A673 (cell line): Measurements from ENCODE around the gene TPP1. TPM values are rescaled to one million over a fixed set of nuclear protein-coding genes. Genes with fewer than 3 reads are reported as not detected.

Source experiments
- BruUV-seq: library from RNA; stranded (reverse); fragments of 400-500 nt; replicated peaks from 2 replicates; lab custom pipeline; 2021; lab: Mats Ljungman, UMichigan
- CTCF ChIA-PET: fragments of 300-600 bp; sonication (Branson Sonifier 250); formaldehyde crosslinking; loops from one replicate; lab custom pipeline; 2022; ENCODE audit warnings: antibody characterized with exemption; lab: Charles Lee
- POLR2A ChIA-PET: fragments of 300-600 bp; sonication (Branson Sonifier 250); formaldehyde crosslinking; loops from one replicate; lab custom pipeline; 2022; ENCODE audit warnings: antibody characterized with exemption; ENCODE audit not compliant: low non-redundant PET; lab: Charles Lee
- DNase-seq: peaks from one replicate; pipeline ENCODE4 v3.0.0-alpha.2; 2015; ENCODE audit warnings: low spot score
- H3K27ac ChIP-seq: fragments of 200-600 bp; sonication (generic); 2 replicates; pipeline ENCODE4 v1.5.1; 2016; ENCODE audit warnings: mixed run types, low read depth, mild to moderate bottlenecking, mixed read lengths, antibody characterized with exemption, low read length; ENCODE audit not compliant: poor library complexity, severe bottlenecking
- H3K27me3 ChIP-seq: fragments of 200-600 bp; sonication (generic); replicated peaks from 2 replicates; pipeline ENCODE4 v1.6.1; 2017; ENCODE audit warnings: mixed run types, low read depth, mild to moderate bottlenecking, mixed read lengths, antibody characterized with exemption, low read length; ENCODE audit not compliant: insufficient read depth, poor library complexity
- H3K36me3 ChIP-seq: fragments of 200-600 bp; sonication (generic); 2 replicates; pipeline ENCODE4 v1.6.1; 2016; ENCODE audit warnings: mixed run types, mild to moderate bottlenecking, mixed read lengths, antibody characterized with exemption, low read length; ENCODE audit not compliant: insufficient read depth, poor library complexity, severe bottlenecking
- H3K4me1 ChIP-seq: fragments of 200-600 bp; sonication (generic); 2 replicates; pipeline ENCODE4 v1.6.1; 2017; ENCODE audit warnings: mixed run types, mild to moderate bottlenecking, mixed read lengths, antibody characterized with exemption, low read length; ENCODE audit not compliant: insufficient read depth, poor library complexity, severe bottlenecking
- H3K4me3 ChIP-seq: fragments of 200-600 bp; sonication (generic); 2 replicates; pipeline ENCODE4 v1.5.1; 2016; ENCODE audit warnings: low read depth, mixed run types, mild to moderate bottlenecking, mixed read lengths, low read length; ENCODE audit not compliant: poor library complexity, severe bottlenecking
- H3K9me3 ChIP-seq: fragments of 200-600 bp; sonication (generic); 2 replicates; pipeline ENCODE4 v1.6.1; 2016; ENCODE audit warnings: mixed run types, low read depth, mild to moderate bottlenecking, mixed read lengths, antibody characterized with exemption, low read length; ENCODE audit not compliant: poor library complexity, severe bottlenecking
- CTCF ChIP-seq: fragments of 300-800, 200-600 bp; sonication (generic); conservative IDR thresholded peaks from 2 replicates; pipeline ENCODE4 v1.5.1; 2017; ENCODE audit warnings: low read depth, mild to moderate bottlenecking, antibody characterized with exemption, low read length, moderate library complexity, mixed read lengths
- EZH2 ChIP-seq: fragments of 200-600 bp; sonication (generic); IDR thresholded peaks from 2 replicates; pipeline ENCODE4 v1.6.1; 2017; ENCODE audit warnings: borderline replicate concordance, low read depth, mild to moderate bottlenecking, mixed read lengths, antibody characterized with exemption, low read length; ENCODE audit not compliant: poor library complexity, severe bottlenecking
- intact Hi-C: fragments of 100-400 bp; cut with micrococcal nuclease; formaldehyde crosslinking; loops from one replicate; pipeline ENCODE4 v1.10.0; 2022; ENCODE audit not compliant: unreplicated experiment
- total RNA-seq: library from RNA; stranded (reverse); gene quantifications from 2 replicates; pipeline ENCODE4 v1.2.3, GENCODE V29; 2021

Gene TPP1
- total RNA-seq, 1 experiment from 2014 or later = 53.0 TPM

GRCh38 chr11:6632116-6633073 lies 13.2 kb upstream of the TPP1 start:
- H3K9me3 ChIP-seq = no peaks in the 10 kb centered on the region
- intact Hi-C loops = no loop called here
- CTCF ChIA-PET = interaction anchor here (0.6 kb wide), 1 partner anchor 1370 kb away, joined by 14 read pairs; no protein-coding TSS in a partner anchor
- no peaks in the 10 kb centered on the region for H3K4me1 ChIP-seq
- H3K4me3 ChIP-seq = no peak overlapping the region
- DNase-seq = no peak
- no peaks in the 10 kb centered on the region for H3K27me3 ChIP-seq
- H3K27ac ChIP-seq = no peak overlapping the region
- POLR2A ChIA-PET = no interaction called here
- TF ChIP-seq CTCF (no peak), EZH2 (no peak)
- H3K36me3 ChIP-seq = no peaks in the 10 kb centered on the region
- BruUV-seq = no TSS peak

GRCh38 chr11:6631361-6631890 lies 12.2 kb upstream of the TPP1 start:
- BruUV-seq = no TSS peak
- ChIA-PET POLR2A (no interaction called here), CTCF (interaction anchor here (0.6 kb wide), 1 partner anchor 13 kb away, joined by 3 read pairs; no protein-coding TSS in a partner anchor)
- DNase-seq = no peak
- Histone ChIP-seq H3K27ac (no peak overlapping the region), H3K4me1 (no peaks in the 10 kb centered on the region), H3K4me3 (no peak overlapping the region), H3K27me3 (no peaks in the 10 kb centered on the region), H3K9me3 (no peaks in the 10 kb centered on the region), H3K36me3 (no peaks in the 10 kb centered on the region)
- intact Hi-C loops = no loop called here
- TF ChIP-seq EZH2 (no peak), CTCF (no peak)

GRCh38 chr11:6630632-6631291 lies 11.5 kb upstream of the TPP1 start:
- intact Hi-C loops = no loop called here
- POLR2A ChIA-PET = no interaction called here
- no TSS peak for BruUV-seq
- Histone ChIP-seq H3K27me3 (no peaks in the 10 kb centered on the region), H3K4me1 (no peaks in the 10 kb centered on the region), H3K36me3 (no peaks in the 10 kb centered on the region), H3K9me3 (no peaks in the 10 kb centered on the region), H3K4me3 (no peak overlapping the region), H3K27ac (no peak overlapping the region)
- no peak for DNase-seq
- CTCF ChIA-PET = interaction anchor here (0.6 kb wide), 1 partner anchor 14 kb away, joined by 3 read pairs; no protein-coding TSS in a partner anchor
- TF ChIP-seq EZH2 (no peak), CTCF (no peak)
